GM19463 (cell line): Measurements from ENCODE around the gene GUCA2A.

Experiments
- ATAC-seq: cut with Tn5 transposase; IDR thresholded peaks from one replicate; pipeline ENCODE4 v1.9.1; 2021; ENCODE audit warnings: mild to moderate bottlenecking, moderate library complexity; ENCODE audit not compliant: unreplicated experiment

GUCA2A gene

GRCh38 chr1:42177541-42177981, 13.0 kb upstream of the GUCA2A start:
- no peak for ATAC-seq

- ATAC-seq: no peak
Observed at GRCh38 chr1:42176902-42177519, 12.5 kb upstream of the GUCA2A start.

- no peak for ATAC-seq
Observed at GRCh38 chr1:42175314-42176054, 10.9 kb upstream of the GUCA2A start.

GRCh38 chr1:42173961-42174735, 9.6 kb upstream of the GUCA2A start:
- ATAC-seq: no peak

- no peak for ATAC-seq
Observed at GRCh38 chr1:42173155-42173933, 8.8 kb upstream of the GUCA2A start.

- ATAC-seq: no peak
Observed at GRCh38 chr1:42172381-42173133, 8.0 kb upstream of the GUCA2A start.

- no peak for ATAC-seq
Observed at GRCh38 chr1:42171679-42172266, 7.2 kb upstream of the GUCA2A start.

GRCh38 chr1:42170779-42171621, 6.5 kb upstream of the GUCA2A start:
- ATAC-seq: no peak

- ATAC-seq: no peak
Observed at GRCh38 chr1:42168763-42169162, 4.2 kb upstream of the GUCA2A start.

GRCh38 chr1:42168391-42168670, 3.8 kb upstream of the GUCA2A start:
- ATAC-seq: no peak

- no peak for ATAC-seq
Observed at GRCh38 chr1:42167611-42168390, 3.3 kb upstream of the GUCA2A start.

- no peak for ATAC-seq
Observed at GRCh38 chr1:42165511-42166210, 1.1 kb upstream of the GUCA2A start.

- no peak for ATAC-seq
Observed at GRCh38 chr1:42163536-42164503, 725 bp downstream of the GUCA2A start.

GRCh38 chr1:42163114-42163513, 1.4 kb downstream of the GUCA2A start:
- ATAC-seq: no peak

GRCh38 chr1:42162181-42162580, 2.4 kb downstream of the GUCA2A start:
- no peak for ATAC-seq

- no peak for ATAC-seq
Observed at GRCh38 chr1:42158189-42158588, 6.4 kb downstream of the GUCA2A start.

GRCh38 chr1:42157667-42158066, 6.9 kb downstream of the GUCA2A start:
- ATAC-seq: no peak
